ENCODE data around the gene RUNX2.

GRCh38 chr6:45692021-45692420 lies 363.9 kb downstream of the RUNX2 start:
- TF ChIP-seq, protein P1, sequence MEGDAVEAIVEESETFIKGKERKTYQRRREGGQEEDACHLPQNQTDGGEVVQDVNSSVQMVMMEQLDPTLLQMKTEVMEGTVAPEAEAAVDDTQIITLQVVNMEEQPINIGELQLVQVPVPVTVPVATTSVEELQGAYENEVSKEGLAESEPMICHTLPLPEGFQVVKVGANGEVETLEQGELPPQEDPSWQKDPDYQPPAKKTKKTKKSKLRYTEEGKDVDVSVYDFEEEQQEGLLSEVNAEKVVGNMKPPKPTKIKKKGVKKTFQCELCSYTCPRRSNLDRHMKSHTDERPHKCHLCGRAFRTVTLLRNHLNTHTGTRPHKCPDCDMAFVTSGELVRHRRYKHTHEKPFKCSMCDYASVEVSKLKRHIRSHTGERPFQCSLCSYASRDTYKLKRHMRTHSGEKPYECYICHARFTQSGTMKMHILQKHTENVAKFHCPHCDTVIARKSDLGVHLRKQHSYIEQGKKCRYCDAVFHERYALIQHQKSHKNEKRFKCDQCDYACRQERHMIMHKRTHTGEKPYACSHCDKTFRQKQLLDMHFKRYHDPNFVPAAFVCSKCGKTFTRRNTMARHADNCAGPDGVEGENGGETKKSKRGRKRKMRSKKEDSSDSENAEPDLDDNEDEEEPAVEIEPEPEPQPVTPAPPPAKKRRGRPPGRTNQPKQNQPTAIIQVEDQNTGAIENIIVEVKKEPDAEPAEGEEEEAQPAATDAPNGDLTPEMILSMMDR (IDR thresholded peaks at IDR 0.05) = no peak
- TF ChIP-seq POLR2A (IDR thresholded peaks at IDR 0.05) = no peak

All from uterus (tissue), 2 donors.